Jurkat, Clone E6-1 (cell line): ENCODE data around the gene HMOX2.
A peak's percentile ranks its signal among the peaks of the same experiment; 100 is the strongest.

Experiments used
- DNase-seq: peaks from one replicate; pipeline ENCODE4 v3.0.0-alpha.2; 2011; ENCODE audit warnings: low read depth, low spot score
- H3K4me3 ChIP-seq: 2 replicates; pipeline ENCODE4 v1.5.1; 2011; ENCODE audit warnings: mild to moderate bottlenecking, low read length, control low read depth, moderate library complexity

The HMOX2 gene

GRCh38 chr16:4495766-4496165, 19.6 kb downstream of the HMOX2 start:
- no peak overlapping the region for H3K4me3 ChIP-seq
- DNase-seq, result no peak

- no peak overlapping the region for H3K4me3 ChIP-seq
- no peak for DNase-seq
Observed at GRCh38 chr16:4496305-4496704, 20.1 kb downstream of the HMOX2 start.

DNA sequence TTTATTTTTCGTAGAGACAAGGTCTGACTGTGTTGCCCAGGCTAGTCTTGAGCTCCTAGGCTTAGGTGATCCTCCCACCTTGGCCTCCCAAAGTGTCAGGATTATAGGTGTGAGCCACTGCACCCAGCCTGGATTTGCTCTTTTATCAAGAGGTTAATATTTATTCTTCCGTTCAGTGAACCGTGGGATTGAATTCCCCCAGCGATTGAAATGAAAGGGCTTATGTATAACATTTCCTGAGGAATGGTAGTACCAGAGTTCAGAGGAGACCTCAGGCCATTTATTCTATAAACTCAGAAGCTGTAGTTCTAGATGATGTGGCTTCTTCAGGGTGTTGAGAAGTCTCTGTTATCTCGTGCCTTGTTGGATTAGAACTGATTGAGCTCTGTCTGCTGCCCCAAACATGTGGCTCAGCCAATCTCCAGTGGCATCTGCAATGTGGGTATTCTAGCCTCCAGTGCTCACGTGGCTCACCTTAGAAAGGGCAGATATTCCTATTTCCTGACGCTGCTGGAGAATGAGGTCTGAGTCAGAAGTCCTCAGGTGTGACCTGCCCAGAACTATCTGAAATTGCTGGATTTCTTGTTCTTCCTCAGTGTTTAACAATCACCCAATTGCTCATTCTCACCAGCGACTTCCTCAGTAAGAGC, 22.5 kb downstream of the HMOX2 start:
- no peak overlapping the region for H3K4me3 ChIP-seq
- no peak for DNase-seq

- H3K4me3 ChIP-seq, result no peak overlapping the region
- no peak for DNase-seq
Observed at GRCh38 chr16:4499196-4499555, 23.0 kb downstream of the HMOX2 start.

- no peak overlapping the region for H3K4me3 ChIP-seq
- DNase-seq, result no peak
Observed at GRCh38 chr16:4500272-4500671, 24.1 kb downstream of the HMOX2 start.

- no peak for DNase-seq
- H3K4me3 ChIP-seq, result no peak overlapping the region
Observed at GRCh38 chr16:4501071-4501478, 24.9 kb downstream of the HMOX2 start.

GRCh38 chr16:4505356-4506147, 29.4 kb downstream of the HMOX2 start:
- H3K4me3 ChIP-seq, result peak overlapping the region; percentile 41
- peak; percentile 79 for DNase-seq

DNA sequence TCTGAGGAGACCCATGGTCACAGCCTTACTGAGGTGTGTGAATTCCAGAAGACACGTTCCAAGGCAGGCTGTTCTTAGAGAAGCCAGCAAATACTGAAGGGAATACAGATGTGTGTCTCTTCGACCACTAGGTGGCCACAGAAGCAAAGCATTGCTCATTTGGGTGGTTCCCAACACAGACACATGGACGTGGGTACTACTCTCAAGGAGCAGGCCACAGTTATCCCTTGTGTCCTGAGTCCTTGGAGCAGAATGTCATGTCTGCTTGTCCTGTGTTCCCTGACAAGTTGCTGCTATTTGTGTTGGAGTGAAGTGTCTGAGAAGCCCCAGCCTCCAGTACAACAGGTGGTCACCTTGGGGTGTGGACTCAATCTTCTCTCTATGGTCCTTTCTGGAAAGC, 30.3 kb downstream of the HMOX2 start:
- no peak overlapping the region for H3K4me3 ChIP-seq
- peak; percentile 69 for DNase-seq

GRCh38 chr16:4507588-4508345, 31.6 kb downstream of the HMOX2 start:
- DNase-seq, result no peak
- H3K4me3 ChIP-seq, result no peak overlapping the region

DNA sequence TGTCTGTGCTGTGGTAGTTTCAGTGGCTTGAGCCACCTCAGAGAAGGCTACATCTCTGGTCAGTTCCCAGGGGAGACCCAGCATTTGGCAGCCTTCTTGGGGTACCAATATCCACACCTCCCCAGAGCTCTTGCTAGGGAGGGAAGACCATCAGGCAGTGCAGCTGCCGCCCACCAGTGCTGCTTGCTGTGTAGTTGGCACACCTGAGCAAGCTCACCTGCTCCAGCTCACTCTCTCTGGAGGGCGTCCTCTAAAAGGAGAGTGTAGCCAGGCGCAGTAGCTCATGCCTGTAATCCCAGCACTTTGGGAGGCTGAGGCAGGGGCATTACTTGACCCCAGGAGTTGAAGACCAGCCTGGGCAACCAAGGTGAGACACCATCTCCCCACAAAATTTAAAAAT, 32.6 kb downstream of the HMOX2 start:
- no peak overlapping the region for H3K4me3 ChIP-seq
- no peak for DNase-seq

DNA sequence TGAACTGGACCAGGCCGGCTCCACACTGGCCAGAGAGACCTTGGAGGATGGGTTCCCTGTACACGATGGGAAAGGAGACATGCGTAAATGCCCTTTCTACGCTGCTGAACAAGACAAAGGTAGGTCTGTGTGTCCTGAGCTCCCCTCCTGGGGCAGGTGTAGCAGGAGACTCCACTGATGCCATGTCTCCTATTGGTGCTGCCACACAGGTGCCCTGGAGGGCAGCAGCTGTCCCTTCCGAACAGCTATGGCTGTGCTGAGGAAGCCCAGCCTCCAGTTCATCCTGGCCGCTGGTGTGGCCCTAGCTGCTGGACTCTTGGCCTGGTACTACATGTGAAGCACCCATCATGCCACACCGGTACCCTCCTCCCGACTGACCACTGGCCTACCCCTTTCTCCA, 33.2 kb downstream of the HMOX2 start:
- H3K4me3 ChIP-seq, result no peak overlapping the region
- DNase-seq, result no peak

DNA sequence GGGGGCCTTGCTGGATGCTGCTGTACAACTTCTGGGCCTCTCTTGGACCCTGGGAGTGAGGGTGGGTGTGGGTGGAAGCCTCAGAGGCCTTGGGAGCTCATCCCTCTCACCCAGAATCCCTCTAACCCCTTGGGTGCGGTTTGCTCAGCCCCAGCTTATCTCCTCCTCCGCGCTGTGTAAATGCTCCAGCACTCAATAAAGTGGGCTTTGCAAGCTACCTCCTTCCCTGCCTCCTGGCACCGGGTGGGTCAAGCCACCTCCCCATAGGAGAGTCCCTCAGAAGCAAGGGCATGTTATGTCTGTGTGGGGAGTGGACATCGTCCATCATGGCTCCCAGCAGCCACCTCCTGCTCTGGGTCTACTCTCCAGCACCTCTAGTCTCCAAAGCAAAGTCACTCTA, 33.9 kb downstream of the HMOX2 start:
- DNase-seq, result no peak

DNA sequence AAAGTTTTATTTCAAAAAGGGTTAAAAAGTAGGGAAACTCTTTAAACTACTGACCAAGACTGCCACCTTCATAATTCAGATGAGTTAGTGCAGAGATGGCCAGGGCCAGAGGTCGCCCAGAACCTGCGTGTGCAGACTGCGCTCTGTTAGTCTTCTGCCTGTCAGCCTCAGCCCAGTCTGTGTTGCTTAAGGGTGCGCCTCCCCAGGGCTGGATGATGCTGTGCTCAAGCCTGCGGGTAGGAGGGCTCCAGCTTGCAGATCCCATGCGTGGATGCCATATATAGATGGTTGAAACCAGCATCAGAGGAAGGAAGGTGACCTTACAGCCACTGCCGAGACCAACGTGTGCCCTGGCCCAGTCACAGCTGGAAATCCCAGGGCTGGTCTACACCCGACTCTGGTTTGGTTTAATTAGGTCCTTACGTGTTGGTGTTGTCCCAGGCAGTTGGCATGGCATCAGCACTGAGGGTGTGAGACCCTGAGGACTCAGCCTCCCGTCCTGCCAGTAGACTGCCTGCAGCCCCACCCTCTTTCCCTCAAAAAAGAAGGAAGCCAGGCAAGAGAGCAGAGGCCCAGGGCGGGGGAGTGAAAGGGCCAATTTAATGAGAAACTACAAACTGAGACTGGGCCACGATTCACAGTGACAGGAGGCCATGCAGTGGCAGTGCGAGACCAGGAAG, 34.7 kb downstream of the HMOX2 start:
- no peak overlapping the region for H3K4me3 ChIP-seq
- DNase-seq, result no peak

More for the DNA sequence above, 33.9 kb downstream of the HMOX2 start:
- H3K4me3 ChIP-seq, result no peak overlapping the region

- no peak for DNase-seq
- H3K4me3 ChIP-seq, result no peak overlapping the region
Observed at GRCh38 chr16:4511441-4512082, 35.4 kb downstream of the HMOX2 start.

DNA sequence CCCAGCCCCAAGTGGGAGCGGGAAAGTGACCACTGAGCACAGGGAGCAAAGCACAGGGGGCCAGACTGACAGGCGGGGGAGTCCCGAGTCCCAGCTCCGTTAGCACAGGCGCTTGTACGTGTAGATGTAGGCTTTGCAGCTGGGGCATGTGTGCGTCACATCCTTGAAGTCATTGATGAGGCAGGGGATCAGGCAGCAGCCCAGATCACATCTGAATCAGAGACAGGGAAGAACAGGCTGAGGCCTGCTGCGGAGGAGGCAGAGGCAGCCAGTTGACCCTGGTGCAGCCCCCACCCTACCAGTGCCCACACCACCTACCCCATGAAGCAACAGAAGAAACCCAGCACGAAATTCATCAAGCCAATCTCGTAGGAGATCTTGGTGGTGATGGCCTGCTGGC, 36.3 kb downstream of the HMOX2 start:
- no peak for DNase-seq
- H3K4me3 ChIP-seq, result no peak overlapping the region

DNA sequence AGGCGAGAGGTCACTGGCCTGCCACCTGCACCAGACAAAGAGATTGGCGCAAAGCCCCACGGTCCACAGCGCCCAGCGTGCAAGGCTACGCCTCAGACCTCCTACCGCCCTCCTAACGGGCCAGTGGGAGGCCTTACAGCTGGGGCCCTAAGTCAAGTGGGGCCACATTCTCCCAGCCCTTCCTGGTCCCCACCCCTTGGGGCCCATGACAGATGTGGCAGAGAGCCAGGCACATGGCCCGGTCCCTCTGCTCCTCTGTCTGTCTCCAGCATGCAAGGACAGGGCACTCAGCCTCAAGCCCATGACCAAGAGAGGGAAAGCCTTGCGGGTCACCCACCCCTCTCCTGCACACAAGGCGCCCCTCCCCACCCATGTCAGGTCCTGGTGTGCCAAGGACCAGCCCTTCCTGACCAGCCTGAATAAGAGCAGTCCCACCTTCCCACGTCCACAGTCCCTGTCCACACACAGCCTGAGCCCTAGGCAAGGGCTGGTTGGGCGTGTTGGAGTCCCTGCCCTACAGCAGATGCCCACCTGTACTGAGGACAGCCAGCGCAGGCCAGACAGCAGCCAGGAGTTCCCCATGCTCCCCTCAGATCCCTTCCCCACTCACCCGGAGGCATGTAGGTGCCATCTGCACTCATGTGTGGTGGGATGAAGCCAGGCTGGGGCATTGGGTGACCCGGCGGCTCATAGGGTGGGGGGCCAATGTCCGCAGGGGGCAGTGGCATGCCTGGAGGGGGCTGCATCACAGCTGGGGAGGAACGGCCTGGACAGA, 37.1 kb downstream of the HMOX2 start:
- no peak for DNase-seq
- H3K4me3 ChIP-seq, result no peak overlapping the region

DNA sequence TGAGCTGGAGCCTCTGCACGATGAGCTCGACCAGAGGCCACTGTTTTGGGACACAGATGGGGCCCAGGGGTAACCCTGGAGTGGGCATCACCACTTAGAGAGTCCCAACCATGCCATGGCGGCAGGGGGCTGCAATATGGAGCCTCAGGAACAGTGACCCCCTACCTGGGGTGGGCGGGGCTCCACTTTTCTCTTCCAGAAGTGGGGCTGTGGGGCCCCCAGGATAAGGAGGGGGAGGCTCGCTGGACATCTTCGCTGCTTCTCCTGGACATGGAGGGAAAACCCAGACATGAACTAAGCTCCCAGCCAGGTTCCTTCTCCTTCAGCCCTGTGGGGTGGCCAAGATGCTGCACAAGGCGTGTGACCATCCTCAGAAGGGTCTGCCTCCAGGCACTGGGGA, 37.7 kb downstream of the HMOX2 start:
- no peak for DNase-seq
- H3K4me3 ChIP-seq, result no peak overlapping the region

- H3K4me3 ChIP-seq, result no peak overlapping the region
- no peak for DNase-seq
Observed at GRCh38 chr16:4514606-4515005, 38.4 kb downstream of the HMOX2 start.
